ENCODE results near the gene FOXJ3. TPM values are rescaled to one million over a fixed set of nuclear protein-coding genes. Genes with fewer than 3 reads are reported as not detected.
A peak's percentile ranks its signal among the peaks of the same experiment; 100 is the strongest.

Gene FOXJ3
- total and polyA plus RNA-seq, 2 donors from 2014 or later: 11.8 to 45.5 TPM

DNA sequence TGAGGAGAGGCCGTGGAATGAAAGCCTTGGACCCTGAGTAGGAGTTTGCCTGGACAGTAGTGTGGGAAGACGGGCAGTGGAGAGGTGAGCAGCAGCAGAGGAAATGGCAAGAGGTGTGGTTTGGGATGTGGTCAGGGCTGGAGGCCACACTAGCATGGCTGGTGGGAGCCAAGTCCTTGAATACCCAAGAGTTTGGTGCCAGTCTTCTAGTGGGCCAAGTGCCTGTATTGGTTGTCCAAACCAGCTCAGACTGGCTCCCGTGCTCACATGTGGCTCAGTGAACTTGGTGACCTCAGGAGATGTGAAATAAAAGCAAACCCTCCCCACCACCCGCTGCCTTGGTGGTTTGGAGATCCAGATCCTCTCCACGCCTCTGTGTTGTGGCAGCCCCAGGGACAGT is 172.9 kb downstream of the FOXJ3 start:
- TF ChIP-seq, protein P1, sequence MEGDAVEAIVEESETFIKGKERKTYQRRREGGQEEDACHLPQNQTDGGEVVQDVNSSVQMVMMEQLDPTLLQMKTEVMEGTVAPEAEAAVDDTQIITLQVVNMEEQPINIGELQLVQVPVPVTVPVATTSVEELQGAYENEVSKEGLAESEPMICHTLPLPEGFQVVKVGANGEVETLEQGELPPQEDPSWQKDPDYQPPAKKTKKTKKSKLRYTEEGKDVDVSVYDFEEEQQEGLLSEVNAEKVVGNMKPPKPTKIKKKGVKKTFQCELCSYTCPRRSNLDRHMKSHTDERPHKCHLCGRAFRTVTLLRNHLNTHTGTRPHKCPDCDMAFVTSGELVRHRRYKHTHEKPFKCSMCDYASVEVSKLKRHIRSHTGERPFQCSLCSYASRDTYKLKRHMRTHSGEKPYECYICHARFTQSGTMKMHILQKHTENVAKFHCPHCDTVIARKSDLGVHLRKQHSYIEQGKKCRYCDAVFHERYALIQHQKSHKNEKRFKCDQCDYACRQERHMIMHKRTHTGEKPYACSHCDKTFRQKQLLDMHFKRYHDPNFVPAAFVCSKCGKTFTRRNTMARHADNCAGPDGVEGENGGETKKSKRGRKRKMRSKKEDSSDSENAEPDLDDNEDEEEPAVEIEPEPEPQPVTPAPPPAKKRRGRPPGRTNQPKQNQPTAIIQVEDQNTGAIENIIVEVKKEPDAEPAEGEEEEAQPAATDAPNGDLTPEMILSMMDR (IDR thresholded peaks at IDR 0.05; ENCODE audit: borderline replicate concordance, extremely low read depth, insufficient read depth): no peak
- intact Hi-C loops (cut with DNase I): no loop called here
- Histone ChIP-seq H3K4me3 (ENCODE audit: low read length in 3 of 3) (no peak overlapping the region), H3K4me1 (ENCODE audit: control insufficient read depth in 2 of 3, insufficient read depth in 2 of 3, low read depth in 1 of 3, low read length in 3 of 3) (peaks cover 0 to 7% (median 2%) of the 10 kb centered on the region in 3 donors), H3K27ac (ENCODE audit: low read depth in 2 of 2, low read length in 2 of 2) (no peak overlapping the region), H3K27me3 (ENCODE audit: control insufficient read depth, insufficient read depth, low read length) (no peaks in the 10 kb centered on the region), H3K9ac (ENCODE audit: low read length in 3 of 3) (no peak overlapping the region), H3K36me3 (ENCODE audit: control insufficient read depth in 2 of 3, insufficient read depth in 3 of 3, low read length in 3 of 3) (no peaks in the 10 kb centered on the region), H3K9me3 (ENCODE audit: control insufficient read depth in 2 of 3, insufficient read depth in 1 of 3, low read length in 3 of 3) (peaks cover 0 to 7% (median 0%) of the 10 kb centered on the region in 3 donors)
- peak in 1 of 5 donors; percentile 12 for DNase-seq
- FAIRE-seq: no peak

DNA sequence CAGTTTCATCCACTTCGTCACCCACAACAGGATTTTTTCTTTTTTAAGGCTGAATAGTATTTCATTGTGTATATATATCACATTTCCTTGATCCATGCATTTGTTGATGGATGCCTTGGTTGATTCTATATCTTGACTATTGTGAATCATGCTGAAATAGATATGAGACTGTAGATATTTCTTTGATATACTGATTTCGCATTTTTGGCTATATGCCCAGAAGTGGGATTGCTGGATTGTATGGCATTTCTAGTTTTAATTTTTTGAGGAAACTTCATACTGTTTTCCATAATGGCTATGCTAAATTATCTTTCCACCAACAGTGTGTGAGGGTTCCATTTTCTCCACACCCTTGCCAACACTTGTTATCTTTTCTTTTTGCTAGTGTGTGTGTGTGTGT is 176.8 kb downstream of the FOXJ3 start:
- intact Hi-C loops (cut with DNase I): no loop called here
- TF ChIP-seq, protein P1 (IDR thresholded peaks at IDR 0.05; ENCODE audit: borderline replicate concordance, extremely low read depth, insufficient read depth): no peak
- peaks cover 0 to 2% (median 0%) of the 10 kb centered on the region in 3 donors for H3K4me1 ChIP-seq (ENCODE audit: control insufficient read depth in 2 of 3, insufficient read depth in 2 of 3, low read depth in 1 of 3, low read length in 3 of 3)
- FAIRE-seq (no peak), DNase-seq (no peak)
- no peaks in the 10 kb centered on the region for H3K27me3 ChIP-seq (ENCODE audit: control insufficient read depth, insufficient read depth, low read length)
- no peak overlapping the region for H3K9ac ChIP-seq (ENCODE audit: low read length in 3 of 3)
- H3K4me3 ChIP-seq (ENCODE audit: low read length in 3 of 3): no peak overlapping the region
- H3K36me3 ChIP-seq (ENCODE audit: control insufficient read depth in 2 of 3, insufficient read depth in 3 of 3, low read length in 3 of 3): no peaks in the 10 kb centered on the region
- peaks cover 0 to 7% (median 0%) of the 10 kb centered on the region in 3 donors for H3K9me3 ChIP-seq (ENCODE audit: control insufficient read depth in 2 of 3, insufficient read depth in 1 of 3, low read length in 3 of 3)
- H3K27ac ChIP-seq (ENCODE audit: low read depth in 2 of 2, low read length in 2 of 2): no peak overlapping the region

DNA sequence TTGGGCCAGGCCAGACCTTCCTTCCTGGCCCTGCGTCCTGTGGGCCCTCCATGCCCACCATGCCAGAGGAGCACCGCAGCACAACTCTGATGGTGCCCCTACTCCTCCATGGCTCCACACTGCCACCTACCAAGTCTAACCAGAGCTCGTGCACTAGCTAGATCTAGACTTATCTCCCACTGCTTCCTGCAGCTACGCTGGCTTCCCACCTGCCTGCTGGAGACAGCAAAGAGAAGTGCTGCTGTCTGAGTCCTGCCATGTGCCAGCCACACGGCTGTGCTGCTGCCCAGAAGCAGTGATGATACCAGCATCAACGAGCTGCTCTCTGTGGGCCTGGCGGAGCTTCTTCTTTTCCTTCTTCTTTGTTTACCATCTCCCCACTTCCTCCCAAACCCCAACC is 177.4 kb downstream of the FOXJ3 start:
- no peak for FAIRE-seq
- no peaks in the 10 kb centered on the region for H3K36me3 ChIP-seq (ENCODE audit: control insufficient read depth in 2 of 3, insufficient read depth in 3 of 3, low read length in 3 of 3)
- TF ChIP-seq, protein P1 (IDR thresholded peaks at IDR 0.05; ENCODE audit: borderline replicate concordance, extremely low read depth, insufficient read depth): no peak
- no peak for DNase-seq
- H3K27ac ChIP-seq (ENCODE audit: low read depth in 2 of 2, low read length in 2 of 2): no peak overlapping the region
- H3K4me1 ChIP-seq (ENCODE audit: control insufficient read depth in 2 of 3, insufficient read depth in 2 of 3, low read depth in 1 of 3, low read length in 3 of 3): peaks cover 0 to 2% (median 0%) of the 10 kb centered on the region in 3 donors
- no peak overlapping the region for H3K4me3 ChIP-seq (ENCODE audit: low read length in 3 of 3)
- intact Hi-C loops (cut with DNase I): no loop called here
- no peak overlapping the region for H3K9ac ChIP-seq (ENCODE audit: low read length in 3 of 3)
- H3K9me3 ChIP-seq (ENCODE audit: control insufficient read depth in 2 of 3, insufficient read depth in 1 of 3, low read length in 3 of 3): peaks cover 0 to 7% (median 0%) of the 10 kb centered on the region in 3 donors
- no peaks in the 10 kb centered on the region for H3K27me3 ChIP-seq (ENCODE audit: control insufficient read depth, insufficient read depth, low read length)

DNA sequence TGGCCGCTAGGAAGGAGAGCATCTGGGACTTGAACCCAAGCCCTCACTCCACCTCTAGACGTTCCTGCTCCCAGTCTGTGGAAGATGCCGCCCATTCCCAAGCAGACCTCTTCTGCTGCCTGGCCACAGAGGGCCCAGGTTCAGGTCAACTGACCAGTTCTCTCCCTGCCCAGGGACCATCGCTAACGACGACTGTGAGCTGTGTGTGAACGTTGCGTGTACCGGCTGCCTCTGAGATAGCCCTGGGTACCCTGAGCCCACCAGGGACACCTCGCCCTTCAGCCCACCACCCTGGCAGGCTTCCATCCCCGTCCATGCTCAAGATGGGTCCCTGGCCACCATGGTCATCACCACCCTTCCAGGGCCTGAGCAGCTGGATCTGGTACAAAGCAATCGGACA is 179.7 kb downstream of the FOXJ3 start:
- DNase-seq: no peak

More for the DNA sequence above, 179.7 kb downstream of the FOXJ3 start:
- Histone ChIP-seq H3K4me1 (ENCODE audit: control insufficient read depth in 2 of 3, insufficient read depth in 2 of 3, low read depth in 1 of 3, low read length in 3 of 3) (peaks cover 0 to 2% (median 0%) of the 10 kb centered on the region in 3 donors), H3K36me3 (ENCODE audit: control insufficient read depth in 2 of 3, insufficient read depth in 3 of 3, low read length in 3 of 3) (no peaks in the 10 kb centered on the region), H3K9ac (ENCODE audit: low read length in 3 of 3) (no peak overlapping the region), H3K27me3 (ENCODE audit: control insufficient read depth, insufficient read depth, low read length) (no peaks in the 10 kb centered on the region), H3K9me3 (ENCODE audit: control insufficient read depth in 2 of 3, insufficient read depth in 1 of 3, low read length in 3 of 3) (no peaks in the 10 kb centered on the region), H3K4me3 (ENCODE audit: low read length in 3 of 3) (no peak overlapping the region), H3K27ac (ENCODE audit: low read depth in 2 of 2, low read length in 2 of 2) (no peak overlapping the region)
- intact Hi-C loops (cut with DNase I): no loop called here
- TF ChIP-seq, protein P1 (IDR thresholded peaks at IDR 0.05; ENCODE audit: borderline replicate concordance, extremely low read depth, insufficient read depth): no peak
- no peak for FAIRE-seq
